ENCODE data around the gene ODF2L.
A peak's percentile ranks its signal among the peaks of the same experiment; 100 is the strongest.

DNA sequence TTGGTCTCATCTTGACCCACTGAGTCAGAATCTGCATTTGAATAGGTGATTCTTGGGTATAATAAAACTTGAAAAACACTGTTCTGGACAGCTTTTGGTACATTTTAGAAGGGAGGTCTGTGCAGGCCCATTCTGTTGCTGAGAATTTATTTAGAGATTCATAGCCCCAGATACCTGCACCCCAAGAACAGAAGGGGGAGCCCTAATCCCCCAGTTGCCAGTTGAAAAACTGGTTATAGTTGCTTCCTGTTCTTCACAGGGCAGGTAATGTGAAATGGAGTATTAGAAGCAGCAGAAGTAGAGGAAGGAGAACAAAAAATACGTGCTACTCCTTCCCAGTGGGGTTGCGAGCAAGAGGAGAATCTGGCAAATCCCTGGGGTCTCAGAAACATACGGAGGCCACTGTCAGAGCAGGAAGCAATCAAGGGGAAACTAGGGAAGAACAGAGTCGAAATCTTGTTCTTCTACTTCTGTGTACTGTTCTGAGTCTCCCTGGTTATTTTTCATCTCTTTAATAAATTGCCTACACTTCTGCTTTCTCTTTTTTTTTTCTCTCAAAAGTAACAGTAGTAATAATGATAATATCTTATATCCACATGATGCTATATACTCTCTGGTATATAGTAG is 23.3 kb upstream of the ODF2L start:
- TF ChIP-seq, protein P1, sequence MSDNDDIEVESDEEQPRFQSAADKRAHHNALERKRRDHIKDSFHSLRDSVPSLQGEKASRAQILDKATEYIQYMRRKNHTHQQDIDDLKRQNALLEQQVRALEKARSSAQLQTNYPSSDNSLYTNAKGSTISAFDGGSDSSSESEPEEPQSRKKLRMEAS (IDR thresholded peaks at IDR 0.05): no peak
- peak; percentile 9 for TF ChIP-seq CTCF (IDR thresholded peaks at IDR 0.05; ENCODE audit: low read depth, low read length, missing input control)
